PC-3 (cell line): ENCODE results near the gene MAP1B. TPM values are rescaled to one million over a fixed set of nuclear protein-coding genes. Genes with fewer than 3 reads are reported as not detected.

ENCODE experiments used
- ATAC-seq: fragments of 200-7000 bp; cut with Tn5 transposase; 2 replicates; pipeline ENCODE4 v1.9.1; 2020; ENCODE audit warnings: mild to moderate bottlenecking, moderate library complexity
- BruUV-seq: library from RNA; stranded (reverse); fragments of 400-500 nt; replicated peaks from 2 replicates; lab custom pipeline; 2021; lab: Mats Ljungman, UMichigan
- CTCF ChIA-PET: fragments of 300-600 bp; sonication (Branson Sonifier 250); formaldehyde crosslinking; loops from one replicate; lab custom pipeline; 2022; ENCODE audit warnings: antibody characterized with exemption; lab: Charles Lee
- POLR2A ChIA-PET: fragments of 300-600 bp; sonication (Branson Sonifier 250); formaldehyde crosslinking; loops from one replicate; lab custom pipeline; 2022; ENCODE audit warnings: antibody characterized with exemption; ENCODE audit not compliant: unreplicated experiment; lab: Charles Lee
- DNase-seq: peaks from one replicate; pipeline ENCODE4 v3.0.0-alpha.2; 2015
- H2AFZ ChIP-seq: fragments of 300-600 bp; sonication (generic); 2 replicates; pipeline ENCODE4 v1.6.0; 2016; ENCODE audit warnings: antibody characterized with exemption, low read length
- H3F3A ChIP-seq: fragments of 300-600 bp; sonication (generic); one replicate; pipeline ENCODE4 v1.6.0; 2017; ENCODE audit warnings: antibody characterized with exemption, low read length, control low read depth, mild to moderate bottlenecking; ENCODE audit not compliant: unreplicated experiment
- H3K27ac ChIP-seq: fragments of 300-600 bp; sonication (generic); 2 replicates; pipeline ENCODE4 v1.5.1; 2016; ENCODE audit warnings: mild to moderate bottlenecking, low read length
- H3K27me3 ChIP-seq: fragments of 300-600 bp; sonication (generic); 2 replicates; pipeline ENCODE4 v1.6.1; 2016; ENCODE audit warnings: low read length, mixed read lengths
- H3K36me3 ChIP-seq: fragments of 300-600 bp; sonication (generic); 2 replicates; pipeline ENCODE4 v1.6.1; 2016; ENCODE audit warnings: low read depth, mixed run types, low read length, mixed read lengths
- H3K4me1 ChIP-seq: fragments of 300-600 bp; sonication (generic); 2 replicates; pipeline ENCODE4 v1.5.1; 2016; ENCODE audit warnings: low read length; ENCODE audit not compliant: insufficient read depth
- H3K4me2 ChIP-seq: fragments of 300-600 bp; sonication (generic); 2 replicates; pipeline ENCODE4 v1.6.0; 2016; ENCODE audit warnings: low read length
- H3K4me3 ChIP-seq: fragments of 300-600 bp; sonication (generic); 2 replicates; pipeline ENCODE4 v1.5.1; 2016; ENCODE audit warnings: mild to moderate bottlenecking, low read length, mixed read lengths
- H3K79me2 ChIP-seq: fragments of 300-600 bp; sonication (generic); 2 replicates; pipeline ENCODE4 v1.6.1; 2017; ENCODE audit warnings: low read length, mixed read lengths
- H3K9ac ChIP-seq: fragments of 300-600 bp; sonication (generic); 2 replicates; pipeline ENCODE4 v1.6.0; 2016; ENCODE audit warnings: mild to moderate bottlenecking, low read length
- H3K9me2 ChIP-seq: fragments of 300-600 bp; sonication (generic); replicated peaks from 2 replicates; pipeline ENCODE4 v1.6.1; 2016; ENCODE audit warnings: mixed run types, low read length, mixed read lengths
- H3K9me3 ChIP-seq: fragments of 300-600 bp; sonication (generic); 2 replicates; pipeline ENCODE4 v1.6.1; 2016; ENCODE audit warnings: low read length, mixed read lengths
- H4K20me1 ChIP-seq: fragments of 300-600 bp; sonication (generic); 2 replicates; pipeline ENCODE4 v1.6.1; 2016; ENCODE audit warnings: low read length, mixed read lengths
- EZH2 ChIP-seq: fragments of 300-600 bp; sonication (generic); IDR thresholded peaks from one replicate; pipeline ENCODE4 v1.6.1; 2017; ENCODE audit warnings: antibody characterized with exemption, mild to moderate bottlenecking, low read length; ENCODE audit not compliant: unreplicated experiment
- EZH2phosphoT487 ChIP-seq: fragments of 300-600 bp; sonication (generic); IDR thresholded peaks from 2 replicates; pipeline ENCODE4 v1.6.1; 2018; ENCODE audit warnings: mild to moderate bottlenecking, antibody characterized with exemption, low read length, borderline replicate concordance
- intact Hi-C: fragments of 100-400 bp; cut with micrococcal nuclease; formaldehyde crosslinking; loops from 2 replicates; pipeline ENCODE4 v1.9.0; 2023
- total RNA-seq: library from RNA; depleted of rRNA; stranded (reverse); fragments of >200 nt; gene quantifications from 2 replicates; pipeline ENCODE4 v1.2.3, GENCODE V29; 2014
- TF ChIP-seq, protein P1 (sequence below): fragments of 300-600 bp; sonication (generic); conservative IDR thresholded peaks from 2 replicates; pipeline ENCODE4 v1.5.1; 2017; ENCODE audit warnings: antibody characterized with exemption, low read depth, mild to moderate bottlenecking, low read length

MAP1B gene
- total RNA-seq, 1 experiment from 2014 or later, result 12.8 TPM

DNA sequence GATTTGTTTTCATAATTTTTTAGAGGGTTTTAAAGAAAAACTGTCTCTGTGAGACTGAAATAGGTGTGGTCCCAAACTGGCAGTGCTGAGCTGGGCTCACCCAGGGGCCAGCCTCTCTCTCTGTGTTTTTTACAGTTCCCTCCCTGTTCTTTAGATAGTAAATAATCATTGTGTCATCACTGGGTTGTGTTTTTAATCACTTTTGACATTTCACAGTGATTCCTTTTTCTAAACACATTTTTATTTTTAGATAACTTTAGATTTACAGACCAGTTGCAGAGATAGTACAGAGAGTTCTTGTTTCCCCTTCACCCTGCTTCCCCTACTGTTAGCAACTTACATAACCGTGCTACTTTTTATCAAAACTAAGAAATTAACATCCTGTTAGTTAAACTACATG, 44.4 kb downstream of the MAP1B start:
- Histone ChIP-seq H3K4me2 (no peak overlapping the region), H2AFZ (no peak overlapping the region)
- CTCF ChIA-PET, result no interaction called here

DNA sequence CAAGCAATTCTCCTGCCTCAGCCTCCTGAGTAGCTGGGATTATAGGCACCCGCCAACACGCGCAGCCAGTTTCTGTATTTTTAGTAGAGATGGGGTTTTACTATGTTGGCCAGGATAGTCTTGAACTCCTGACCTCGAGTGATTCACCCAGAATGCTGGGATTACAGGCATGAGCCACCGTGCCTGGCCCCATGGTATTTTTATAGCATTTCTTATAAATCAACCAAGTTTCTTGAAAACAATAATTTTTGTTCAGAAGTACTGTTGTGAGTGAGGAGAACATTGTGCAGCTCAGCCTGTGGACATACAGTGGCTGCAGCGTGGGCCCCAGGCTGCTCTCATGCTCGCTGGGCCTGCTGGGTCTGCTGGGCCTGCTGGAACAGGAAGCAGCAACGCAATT, 45.3 kb downstream of the MAP1B start:
- DNase-seq (no peak), ATAC-seq (no peak)
- H3K27ac ChIP-seq, result no peak overlapping the region
- no peak overlapping the region for H2AFZ ChIP-seq
- CTCF ChIA-PET, result no interaction called here
- H4K20me1 ChIP-seq, result no peaks in the 10 kb centered on the region
- no peaks in the 10 kb centered on the region for H3K9me3 ChIP-seq
- peaks cover 15% of the 10 kb centered on the region for H3K4me1 ChIP-seq
- no peak overlapping the region for H3K4me2 ChIP-seq
- H3K9ac ChIP-seq, result no peak overlapping the region
- no peak for TF ChIP-seq EZH2
- no TSS peak for BruUV-seq
- H3K9me2 ChIP-seq, result no peaks in the 10 kb centered on the region
- POLR2A ChIA-PET, result no interaction called here
- no peaks in the 10 kb centered on the region for H3K79me2 ChIP-seq
- H3K27me3 ChIP-seq, result no peaks in the 10 kb centered on the region
- intact Hi-C loops, result no loop called here
- no peak overlapping the region for H3K4me3 ChIP-seq
- H3F3A ChIP-seq, result no peaks in the 10 kb centered on the region
- no peaks in the 10 kb centered on the region for H3K36me3 ChIP-seq

More for the DNA sequence above, 44.4 kb downstream of the MAP1B start:
- H3K9me2 ChIP-seq, result no peaks in the 10 kb centered on the region
- peaks cover 14% of the 10 kb centered on the region for H3K4me1 ChIP-seq
- H3K79me2 ChIP-seq, result no peaks in the 10 kb centered on the region
- H3K27me3 ChIP-seq, result no peaks in the 10 kb centered on the region
- ATAC-seq (no peak), DNase-seq (no peak)
- no TSS peak for BruUV-seq
- no peaks in the 10 kb centered on the region for H3K36me3 ChIP-seq
- no peak overlapping the region for H3K27ac ChIP-seq
- H4K20me1 ChIP-seq, result no peaks in the 10 kb centered on the region
- POLR2A ChIA-PET, result no interaction called here
- TF ChIP-seq EZH2, result no peak
- no peak overlapping the region for H3K4me3 ChIP-seq
- H3F3A ChIP-seq, result no peaks in the 10 kb centered on the region
- H3K9ac ChIP-seq, result no peak overlapping the region
- intact Hi-C loops, result no loop called here
- no peaks in the 10 kb centered on the region for H3K9me3 ChIP-seq

DNA sequence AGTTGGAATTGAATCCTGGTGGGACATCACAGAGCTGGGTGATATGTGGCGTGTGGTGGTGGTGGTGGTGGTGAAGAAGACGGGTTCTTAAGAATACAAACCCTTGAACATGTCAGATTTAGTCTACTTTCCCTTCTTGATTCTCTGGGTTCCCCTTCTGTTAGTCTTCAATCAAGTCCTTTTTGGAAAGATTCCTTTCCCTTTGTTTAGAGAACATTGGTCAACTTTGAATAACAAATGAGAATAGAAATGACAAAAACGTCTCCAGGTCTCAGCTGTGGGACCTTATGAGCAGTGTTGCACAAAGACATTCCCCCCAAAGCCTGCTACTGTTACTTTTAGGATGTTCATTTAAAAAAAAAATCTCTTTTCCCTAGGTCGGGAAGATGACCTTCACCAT, 46.3 kb downstream of the MAP1B start:
- no peaks in the 10 kb centered on the region for H3K9me2 ChIP-seq
- no peak for ATAC-seq
- no TSS peak for BruUV-seq
- no peaks in the 10 kb centered on the region for H3F3A ChIP-seq
- H3K9me3 ChIP-seq, result no peaks in the 10 kb centered on the region
- intact Hi-C loops, result no loop called here
- TF ChIP-seq, protein P1, sequence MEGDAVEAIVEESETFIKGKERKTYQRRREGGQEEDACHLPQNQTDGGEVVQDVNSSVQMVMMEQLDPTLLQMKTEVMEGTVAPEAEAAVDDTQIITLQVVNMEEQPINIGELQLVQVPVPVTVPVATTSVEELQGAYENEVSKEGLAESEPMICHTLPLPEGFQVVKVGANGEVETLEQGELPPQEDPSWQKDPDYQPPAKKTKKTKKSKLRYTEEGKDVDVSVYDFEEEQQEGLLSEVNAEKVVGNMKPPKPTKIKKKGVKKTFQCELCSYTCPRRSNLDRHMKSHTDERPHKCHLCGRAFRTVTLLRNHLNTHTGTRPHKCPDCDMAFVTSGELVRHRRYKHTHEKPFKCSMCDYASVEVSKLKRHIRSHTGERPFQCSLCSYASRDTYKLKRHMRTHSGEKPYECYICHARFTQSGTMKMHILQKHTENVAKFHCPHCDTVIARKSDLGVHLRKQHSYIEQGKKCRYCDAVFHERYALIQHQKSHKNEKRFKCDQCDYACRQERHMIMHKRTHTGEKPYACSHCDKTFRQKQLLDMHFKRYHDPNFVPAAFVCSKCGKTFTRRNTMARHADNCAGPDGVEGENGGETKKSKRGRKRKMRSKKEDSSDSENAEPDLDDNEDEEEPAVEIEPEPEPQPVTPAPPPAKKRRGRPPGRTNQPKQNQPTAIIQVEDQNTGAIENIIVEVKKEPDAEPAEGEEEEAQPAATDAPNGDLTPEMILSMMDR, result no peak
- TF ChIP-seq EZH2 (no peak), EZH2phosphoT487 (no peak)
- ChIA-PET POLR2A (no interaction called here), CTCF (no interaction called here)
- no peak for DNase-seq
- no peaks in the 10 kb centered on the region for H3K27me3 ChIP-seq
- no peak overlapping the region for H2AFZ ChIP-seq
- H3K4me2 ChIP-seq, result no peak overlapping the region
- no peaks in the 10 kb centered on the region for H3K36me3 ChIP-seq
- no peaks in the 10 kb centered on the region for H4K20me1 ChIP-seq
- H3K27ac ChIP-seq, result no peak overlapping the region
- no peak overlapping the region for H3K9ac ChIP-seq
- H3K4me3 ChIP-seq, result no peak overlapping the region
- H3K79me2 ChIP-seq, result no peaks in the 10 kb centered on the region
- peaks cover 15% of the 10 kb centered on the region for H3K4me1 ChIP-seq

DNA sequence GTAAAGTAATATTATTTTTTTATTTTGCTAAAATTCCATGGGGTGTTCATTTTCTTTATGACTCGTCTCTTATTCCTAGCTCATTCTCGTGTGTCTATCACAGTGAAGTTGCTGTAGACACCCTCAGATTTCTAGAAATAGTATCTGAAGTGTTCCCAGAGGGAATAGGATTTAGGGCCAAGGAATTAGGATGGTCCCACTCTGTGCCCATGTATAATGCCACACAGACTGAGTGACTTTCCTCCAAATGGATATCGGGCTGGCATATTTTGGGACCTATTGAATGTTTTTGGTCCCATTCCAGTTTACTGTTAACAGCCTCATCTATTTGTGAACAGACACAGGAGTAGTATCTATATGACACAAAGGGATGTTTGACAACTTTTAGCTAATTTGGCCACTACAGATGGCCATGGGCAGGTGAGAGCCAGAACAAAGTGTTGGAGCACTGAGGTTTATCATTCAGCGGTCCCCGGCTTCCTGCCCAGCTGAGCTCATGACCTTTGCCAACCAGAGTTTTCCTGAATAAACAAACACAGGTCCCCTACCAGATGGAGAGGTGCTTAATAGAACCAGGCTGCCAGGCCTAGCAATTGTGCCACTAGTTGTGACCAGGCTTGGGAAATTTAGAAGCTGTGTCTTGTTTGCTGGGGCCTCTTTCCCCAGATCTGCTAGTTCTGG, 46.9 kb downstream of the MAP1B start:
- BruUV-seq, result no TSS peak
- no peaks in the 10 kb centered on the region for H3K79me2 ChIP-seq
- H3K9me2 ChIP-seq, result no peaks in the 10 kb centered on the region
- ATAC-seq (no peak), DNase-seq (no peak)
- H4K20me1 ChIP-seq, result no peaks in the 10 kb centered on the region
- no peak for TF ChIP-seq EZH2
- no peak for TF ChIP-seq EZH2phosphoT487
- TF ChIP-seq, protein P1, result no peak
- H3K27me3 ChIP-seq, result no peaks in the 10 kb centered on the region
- no peaks in the 10 kb centered on the region for H3F3A ChIP-seq
- H3K4me2 ChIP-seq, result no peak overlapping the region
- intact Hi-C loops, result no loop called here
- peaks cover 15% of the 10 kb centered on the region for H3K4me1 ChIP-seq
- H2AFZ ChIP-seq, result no peak overlapping the region
- no peak overlapping the region for H3K27ac ChIP-seq
- no peaks in the 10 kb centered on the region for H3K9me3 ChIP-seq
- CTCF ChIA-PET, result no interaction called here
- H3K36me3 ChIP-seq, result no peaks in the 10 kb centered on the region
- POLR2A ChIA-PET, result no interaction called here
- no peak overlapping the region for H3K4me3 ChIP-seq
- H3K9ac ChIP-seq, result no peak overlapping the region
